Stimulated activated CD8-positive, alpha-beta memory T cell treated with anti-CD3 and anti-CD28 coated beads, Interleukin-7, amount 100 ng/mL, for 1 hour (primary cell): ENCODE data around the gene VWF.

Experiments used
- DNase-seq, 2 donors: peaks; one replicate each; pipeline ENCODE4 v3.0.0-alpha.2; 2020; ENCODE audit warnings: low read depth in 2 of 2

The VWF gene

DNA sequence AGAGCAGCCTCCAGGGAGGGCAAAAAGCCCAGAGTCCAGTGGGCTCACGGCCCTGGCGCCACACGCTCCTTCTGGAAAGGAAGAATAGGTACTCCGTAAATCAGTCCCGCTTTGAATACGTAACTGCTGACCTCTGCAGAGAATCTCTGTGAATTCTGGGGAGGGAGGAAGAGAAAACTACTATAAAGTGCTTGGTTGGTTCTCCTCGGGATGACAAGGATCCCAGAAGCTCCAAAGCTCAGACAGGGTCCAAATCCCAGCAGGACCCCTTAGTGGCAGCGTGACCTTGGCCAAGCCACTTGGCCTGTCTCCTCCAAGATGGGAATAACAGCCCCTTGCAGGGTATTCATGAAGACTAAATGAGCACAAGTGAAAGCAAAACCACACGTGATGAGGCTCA, 211.1 kb downstream of the VWF start:
- DNase-seq: no peak

GRCh38 chr12:5912437-5913334, 211.8 kb downstream of the VWF start:
- no peak for DNase-seq

GRCh38 chr12:5912011-5912410, 212.5 kb downstream of the VWF start:
- no peak for DNase-seq

GRCh38 chr12:5910790-5911548, 213.5 kb downstream of the VWF start:
- DNase-seq: no peak

DNA sequence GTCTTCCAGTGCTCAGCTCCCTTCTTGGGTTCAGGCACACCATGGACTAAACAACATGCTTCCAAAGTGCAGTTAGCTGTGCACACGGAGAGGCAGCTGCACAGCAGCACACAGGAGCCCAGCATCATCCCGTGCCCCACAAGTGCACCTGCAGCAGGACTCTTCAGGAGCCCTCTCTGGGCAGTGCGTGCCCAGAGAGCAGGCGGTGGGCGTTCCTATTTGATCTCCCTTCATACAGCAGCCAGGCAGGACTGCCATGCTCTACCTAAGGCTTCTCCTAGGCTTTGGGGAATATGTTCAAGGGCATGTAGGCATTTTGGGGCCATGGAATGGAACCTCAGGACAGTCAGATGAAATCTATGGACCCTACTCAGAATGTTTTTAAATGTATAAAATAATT, 214.9 kb downstream of the VWF start:
- DNase-seq: no peak

- no peak for DNase-seq
These were observed 216.2 kb downstream of the VWF start for GRCh38 chr12:5908251-5908650.

DNA sequence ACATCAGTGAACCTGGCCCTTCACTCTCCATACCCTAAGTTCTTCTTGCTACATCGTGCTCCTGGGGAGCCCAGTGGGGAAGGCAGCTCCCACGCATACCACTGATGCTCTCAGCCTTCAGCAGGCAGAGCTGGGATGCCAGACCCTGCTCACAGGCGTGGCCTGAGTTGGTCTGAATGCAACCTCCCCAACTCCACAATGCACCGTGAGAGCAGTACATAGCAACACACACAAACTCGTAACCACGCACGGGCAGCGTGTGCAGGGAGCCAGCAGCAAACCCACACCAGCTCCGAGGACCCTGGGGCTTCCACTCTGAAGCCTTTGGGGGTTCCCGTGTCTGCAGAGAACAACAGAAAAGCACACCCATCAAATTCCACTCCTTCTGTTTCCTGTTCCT, 216.7 kb downstream of the VWF start:
- DNase-seq: no peak

DNA sequence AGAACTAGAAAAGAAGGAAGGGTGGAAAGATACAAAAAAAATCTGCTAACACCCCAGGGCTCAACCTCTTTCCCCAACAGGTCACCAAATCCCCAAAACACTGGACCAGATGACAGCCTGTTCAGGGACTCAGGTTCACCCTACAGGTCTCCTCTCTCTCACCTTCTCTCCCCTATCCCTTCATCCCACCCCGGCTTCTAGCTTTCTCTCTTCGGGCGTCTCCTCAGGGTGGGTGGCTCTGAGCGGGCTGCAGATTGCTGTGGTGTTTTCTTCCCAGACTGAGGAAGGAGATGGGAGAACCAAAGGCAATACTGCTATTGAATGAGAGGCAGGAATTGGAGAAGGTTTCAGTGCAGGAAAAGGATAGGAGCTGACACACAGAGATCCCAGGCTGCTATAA, 218.7 kb downstream of the VWF start:
- no peak for DNase-seq

DNA sequence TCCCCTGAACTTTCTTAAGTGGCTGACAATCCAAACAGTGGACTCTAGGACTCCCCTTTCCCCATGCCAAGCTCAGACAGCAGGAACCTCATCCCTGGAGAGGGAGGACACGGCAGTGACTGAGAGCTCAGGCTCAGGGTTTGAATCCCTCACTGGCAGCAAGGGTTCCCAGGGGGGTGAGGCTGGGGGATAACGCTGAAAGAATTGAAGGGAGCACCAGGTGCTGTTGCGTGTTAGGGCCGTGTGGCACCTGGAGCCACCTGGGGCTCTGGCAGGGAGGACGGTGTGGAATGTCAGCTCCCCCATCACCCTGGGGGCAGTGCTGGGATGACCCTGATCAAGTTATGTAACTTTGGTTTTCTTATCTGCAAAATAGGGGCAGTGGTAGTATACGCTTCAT, 219.5 kb downstream of the VWF start:
- DNase-seq: no peak

DNA sequence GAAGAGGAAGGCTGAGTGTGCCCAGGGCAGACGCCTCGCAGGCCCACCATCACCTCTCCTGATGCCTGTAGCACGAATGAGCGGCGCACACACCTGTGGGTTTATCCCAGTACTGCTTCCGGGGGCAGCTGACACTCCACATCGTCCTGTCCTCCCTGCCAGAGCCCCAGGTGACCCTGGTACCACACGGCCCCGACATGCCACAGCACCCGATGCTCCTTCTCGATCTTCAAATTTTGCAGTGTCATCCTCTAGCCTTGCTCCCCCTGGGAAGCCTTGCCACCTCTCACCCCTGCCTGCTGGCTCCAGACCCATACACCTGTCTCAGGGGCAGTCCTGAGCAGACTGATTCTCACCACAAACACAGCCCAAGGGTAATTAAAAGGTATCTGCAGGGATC, 220.0 kb downstream of the VWF start:
- no peak for DNase-seq

- DNase-seq: no peak
These were observed 221.7 kb downstream of the VWF start for GRCh38 chr12:5902736-5903135.

GRCh38 chr12:5901416-5901815, 223.1 kb downstream of the VWF start:
- no peak for DNase-seq

GRCh38 chr12:5900533-5901205, 223.8 kb downstream of the VWF start:
- DNase-seq: no peak

- no peak for DNase-seq
These were observed 224.4 kb downstream of the VWF start for GRCh38 chr12:5900076-5900475.

- no peak for DNase-seq
These were observed 224.8 kb downstream of the VWF start for GRCh38 chr12:5899675-5900074.

GRCh38 chr12:5898874-5899273, 225.6 kb downstream of the VWF start:
- no peak for DNase-seq
